K562 (cell line): Measurements from ENCODE around the gene ITGB6. TPM values are rescaled to one million over a fixed set of nuclear protein-coding genes. Genes with fewer than 3 reads are reported as not detected.

Source experiments
- ATAC-seq: fragments of 200-7000 bp; cut with Tn5 transposase; 3 replicates; pipeline ENCODE4 v1.9.1; 2020; ENCODE audit warnings: moderate library complexity
- BruUV-seq: library from RNA; stranded (reverse); fragments of 400-500 nt; replicated peaks from 2 replicates; lab custom pipeline; 2021; lab: Mats Ljungman, UMichigan
- CTCF ChIA-PET: fragments of 300-600 bp; formaldehyde crosslinking; extraction: SDS; loops from one replicate; lab custom pipeline; 2021; ENCODE audit warnings: low intra/inter-chr PET ratio; lab: Yijun Ruan, JAX
- POLR2A ChIA-PET: fragments of 300-600, 350-650 bp; sonication (Branson Sonifier 250); formaldehyde crosslinking; extraction: SDS; loops from one replicate; lab custom pipeline; 2021; ENCODE audit warnings: antibody characterized with exemption, inconsistent platforms; lab: Yijun Ruan, JAX
- DNase-seq, 4 experiments: peaks; one replicate each; pipeline versions ENCODE4 v3.0.0 to v3.0.0-alpha.2; 2011 to 2018; ENCODE audit warnings: low spot score in 3 of 4, mixed read lengths in 3 of 4; ENCODE audit errors: extremely low read depth in 1 of 4
- FAIRE-seq: peaks from 2 replicates; lab custom pipeline; 2011; peaks lifted over from hg19 to GRCh38; lab: Jason Lieb, UNC
- H2AFZ ChIP-seq: 2 replicates; pipeline ENCODE4 v1.6.0; 2011; ENCODE audit warnings: low read depth, low read length, control low read depth, inconsistent platforms
- H3K27ac ChIP-seq: fragments of 200-600 bp; 3 replicates; pipeline ENCODE4 v1.8.0; 2011; ENCODE audit warnings: low read depth, mild to moderate bottlenecking, control low read depth, inconsistent platforms, low read length, moderate library complexity, mixed read lengths; ENCODE audit errors: extremely low read depth
- H3K27me3 ChIP-seq, 2 experiments: fragments of 300-600 bp in 1 of 2; 2 replicates in 1 of 2; 3 replicates in 1 of 2; pipeline versions ENCODE4 v1.6.0 to v1.8.0; 2011; ENCODE audit warnings: inconsistent platforms in 2 of 2, low read length in 2 of 2, mild to moderate bottlenecking in 1 of 2, mixed read lengths in 1 of 2, moderate library complexity in 1 of 2; ENCODE audit not compliant: control insufficient read depth in 2 of 2, insufficient read depth in 2 of 2
- H3K36me3 ChIP-seq: fragments of 300-600 bp; 3 replicates; pipeline ENCODE4 v1.8.0; 2011; ENCODE audit warnings: mild to moderate bottlenecking, low read length, inconsistent platforms; ENCODE audit not compliant: control insufficient read depth, insufficient read depth
- H3K4me1 ChIP-seq, 2 experiments: fragments of 200-600 bp in 1 of 2; replicated peaks in 1 of 2; 2 replicates in 1 of 2; 3 replicates in 1 of 2; pipeline versions ENCODE4 v1.5.1 to v1.8.0; 2011; ENCODE audit warnings: inconsistent platforms in 2 of 2, low read length in 2 of 2, mild to moderate bottlenecking in 1 of 2, mixed read lengths in 1 of 2, moderate library complexity in 1 of 2; ENCODE audit not compliant: control insufficient read depth in 2 of 2, insufficient read depth in 2 of 2
- H3K4me2 ChIP-seq: 2 replicates; pipeline ENCODE4 v1.6.1; 2011; ENCODE audit warnings: low read length, control low read depth, inconsistent platforms, mixed read lengths; ENCODE audit not compliant: insufficient read depth
- H3K4me3 ChIP-seq: fragments of 200-600 bp; sonication (generic), shearing (Covaris generic); 2 replicates; pipeline ENCODE4 v1.5.1; 2016; ENCODE audit warnings: control low read depth, inconsistent platforms
- H3K79me2 ChIP-seq: fragments of 200-600 bp; 3 replicates; pipeline ENCODE4 v1.8.0; 2011; ENCODE audit warnings: low read length, inconsistent platforms; ENCODE audit not compliant: control insufficient read depth, insufficient read depth
- H3K9ac ChIP-seq, 2 experiments: 2 replicates each; pipeline versions ENCODE4 v1.6.0 to v1.6.1; 2011; ENCODE audit warnings: low read depth in 2 of 2, low read length in 2 of 2, control low read depth in 1 of 2, inconsistent platforms in 1 of 2, mild to moderate bottlenecking in 1 of 2, mixed read lengths in 1 of 2; ENCODE audit not compliant: insufficient read depth in 1 of 2
- H3K9me1 ChIP-seq: one replicate; pipeline ENCODE4 v1.6.0; 2011; ENCODE audit warnings: inconsistent platforms, mild to moderate bottlenecking, low read length, moderate library complexity; ENCODE audit not compliant: control insufficient read depth, insufficient read depth
- H3K9me3 ChIP-seq: replicated peaks from 2 replicates; pipeline ENCODE4 v1.5.1; 2011; ENCODE audit warnings: low read depth, low read length, inconsistent platforms; ENCODE audit not compliant: control insufficient read depth, insufficient read depth
- H4K20me1 ChIP-seq: replicated peaks from 2 replicates; pipeline ENCODE4 v1.6.1; 2011; ENCODE audit warnings: low read length, inconsistent platforms, mixed read lengths; ENCODE audit not compliant: control insufficient read depth, insufficient read depth
- ATF3 ChIP-seq, 2 experiments: fragments of 450-650 bp in 1 of 2; sonication (generic) in 1 of 2; formaldehyde crosslinking in 1 of 2; IDR thresholded peaks in 1 of 2; conservative IDR thresholded peaks in 1 of 2; 2 replicates each; pipeline versions ENCODE4 v1.6.1 to v1.8.1; 2016 to 2023; ENCODE audit warnings: mild to moderate bottlenecking in 2 of 2, moderate library complexity in 2 of 2, inconsistent platforms in 1 of 2, missing genetic modification reagents in 1 of 2
- ETS2 ChIP-seq: IDR thresholded peaks from 2 replicates; pipeline ENCODE4 v1.6.1; 2016; ENCODE audit warnings: borderline replicate concordance, missing genetic modification characterization, mild to moderate bottlenecking, moderate library complexity, missing compliant biosample characterization; ENCODE audit not compliant: poor library complexity, severe bottlenecking
- FOXK2 ChIP-seq, 2 experiments: fragments of 450-650 bp; IDR thresholded peaks in 1 of 2; conservative IDR thresholded peaks in 1 of 2; 2 replicates each; pipeline ENCODE4 v1.6.1; 2016; ENCODE audit warnings: low read depth in 2 of 2, mild to moderate bottlenecking in 1 of 2
- NEUROD1 ChIP-seq: fragments of 150-350 bp; IDR thresholded peaks from 2 replicates; pipeline ENCODE4 v1.6.1; 2014; ENCODE audit warnings: borderline replicate concordance, low read length, low read depth; ENCODE audit not compliant: partially characterized antibody
- PATZ1 ChIP-seq: fragments of 250-450 bp; sonication (Bioruptor Pico); IDR thresholded peaks from 2 replicates; pipeline ENCODE4 v1.5.0; 2020; ENCODE audit warnings: mild to moderate bottlenecking, borderline replicate concordance
- SPI1 ChIP-seq: IDR thresholded peaks from 2 replicates; pipeline ENCODE4 v1.6.1; 2011; ENCODE audit warnings: low read depth, low read length, control low read depth, borderline replicate concordance
- SREBF2 ChIP-seq: sonication (generic); formaldehyde crosslinking; IDR thresholded peaks from 2 replicates; pipeline ENCODE4 v1.4.0; 2020; ENCODE audit warnings: mild to moderate bottlenecking, missing genetic modification reagents
- TRIM24 ChIP-seq, 2 experiments: fragments of 450-650 bp; IDR thresholded peaks; 2 replicates each; pipeline ENCODE4 v1.6.1; 2016
- ZBTB17 ChIP-seq: fragments of 450-650 bp; formaldehyde crosslinking; IDR thresholded peaks from 2 replicates; pipeline ENCODE4 v1.4.0; 2020; ENCODE audit warnings: mild to moderate bottlenecking
- ZNF133 ChIP-seq: fragments of 250-450 bp; sonication (Bioruptor Pico); IDR thresholded peaks from 2 replicates; pipeline ENCODE4 v1.4.0; 2020; ENCODE audit warnings: mild to moderate bottlenecking
- ZNF212 ChIP-seq: fragments of 450-650 bp; formaldehyde crosslinking; IDR thresholded peaks from 2 replicates; pipeline ENCODE4 v1.4.0; 2020; ENCODE audit warnings: mild to moderate bottlenecking
- ZNF695 ChIP-seq: fragments of 450-650 bp; formaldehyde crosslinking; IDR thresholded peaks from 2 replicates; pipeline ENCODE4 v1.4.0; 2020; ENCODE audit warnings: mild to moderate bottlenecking, moderate library complexity
- WGBS: fragments of 100-300 bp; shearing (Covaris generic); methylation state at CpG from one replicate; pipeline ENCODE4 v1.1.6; 2016; ENCODE audit warnings: low coverage, mixed read lengths; ENCODE audit not compliant: insufficient coverage; ENCODE audit errors: missing lambda C conversion rate; 5-methylcytosine and 5-hydroxymethylcytosine counted together
- in situ Hi-C: fragments of 300-500 bp; cut with MboI; formaldehyde crosslinking; loops from 4 replicates; pipeline ENCODE4 v1.15.0; 2018; ENCODE audit warnings: inconsistent platforms, mixed read lengths
- intact Hi-C: fragments of 100-400 bp; cut with micrococcal nuclease; formaldehyde crosslinking; loops from 2 replicates; pipeline ENCODE4 v1.14.2; 2022
- polyA plus RNA-seq, 8 experiments: library from polyadenylated mRNA; depleted of rRNA in 4 of 8; stranded (reverse) in 5 of 8; unstranded in 3 of 8; fragments of >200 nt; fragmentation: Nextera tagmentation in 2 of 8; fragmentation: Illumina TruSeq in 1 of 8; extraction: Ambion mirVana in 2 of 8; extraction: Trizol in 1 of 8; gene quantifications; 2 replicates each; pipeline versions ENCODE4 v1.2.1 to v1.2.3, GENCODE V29; 2011 to 2014; ENCODE audit warnings: inconsistent platforms in 1 of 8, missing spikeins in 1 of 8
- total RNA-seq, 7 experiments: library from RNA; depleted of rRNA in 6 of 7; stranded (reverse); fragments of >200 nt in 6 of 7; fragmentation: Illumina TruSeq in 2 of 7; extraction: Trizol in 2 of 7; gene quantifications; 2 replicates each; pipeline versions ENCODE4 v1.2.1 to v1.2.3, GENCODE V29; 2011 to 2021; ENCODE audit warnings: low replicate concordance in 1 of 7

The ITGB6 gene
- total and polyA plus RNA-seq, 9 of the 15 experiments (the other 6 are each of a cell fraction or from before 2014, with no cell fraction given): 0.18 TPM; not detected in 8

- DNase-seq (no peak), FAIRE-seq (no peak), ATAC-seq (no peak)
- H3K79me2 ChIP-seq: no peaks in the 10 kb centered on the region
- no peak overlapping the region for H3K27ac ChIP-seq
- H3K4me3 ChIP-seq: no peak overlapping the region
- WGBS: 0% methylated on average over 2 of the region's 2 CpGs
- H2AFZ ChIP-seq: no peak overlapping the region
- H3K27me3 ChIP-seq: no peaks in the 10 kb centered on the region
- H3K9ac ChIP-seq: no peak overlapping the region
- no peaks in the 10 kb centered on the region for H3K9me3 ChIP-seq
- H3K9me1 ChIP-seq: no peaks in the 10 kb centered on the region
- no TSS peak for BruUV-seq
- H4K20me1 ChIP-seq: no peaks in the 10 kb centered on the region
- intact Hi-C loops: no loop called here
- ChIA-PET CTCF (no interaction called here), POLR2A (no interaction called here)
- no peak overlapping the region for H3K4me2 ChIP-seq
- no peaks in the 10 kb centered on the region for H3K36me3 ChIP-seq
- no peaks in the 10 kb centered on the region for H3K4me1 ChIP-seq
- in situ Hi-C loops: no loop called here
- TF ChIP-seq SPI1 (no peak), ZNF133 (no peak), TRIM24 (IDR thresholded peaks at IDR 0.05) (no peak)
Measured at GRCh38 chr2:160073284-160073888, 126.7 kb downstream of the ITGB6 start.

- H3K36me3 ChIP-seq: no peaks in the 10 kb centered on the region
- H3K9ac ChIP-seq: no peak overlapping the region
- H3K4me3 ChIP-seq: no peak overlapping the region
- H3K4me1 ChIP-seq: no peaks in the 10 kb centered on the region
- POLR2A ChIA-PET: no interaction called here
- H3K4me2 ChIP-seq: no peak overlapping the region
- no peaks in the 10 kb centered on the region for H4K20me1 ChIP-seq
- intact Hi-C loops: no loop called here
- ATAC-seq (no peak), FAIRE-seq (no peak)
- no peaks in the 10 kb centered on the region for H3K9me3 ChIP-seq
- no peak overlapping the region for H3K27ac ChIP-seq
- no peaks in the 10 kb centered on the region for H3K9me1 ChIP-seq
- TF ChIP-seq PATZ1 (CRISPR knock-in tag) (no peak), ZNF212 (CRISPR knock-in tag) (no peak), ETS2 (tag) (no peak), ZNF695 (CRISPR knock-in tag) (no peak), ZBTB17 (CRISPR knock-in tag) (no peak), ATF3 (IDR thresholded peaks at IDR 0.05) (no peak), ATF3 (CRISPR knock-in tag; conservative IDR thresholded peaks at IDR 0.05) (no peak), SREBF2 (CRISPR knock-in tag) (no peak), FOXK2 (conservative IDR thresholded peaks at IDR 0.05 in 1 of 2, IDR thresholded peaks at IDR 0.05 in 1 of 2; ENCODE audit: low read depth in 2 of 2) (no peak), NEUROD1 (no peak)
- TF ChIP-seq, all 486 proteins: peak for 0
- in situ Hi-C loops: no loop called here
- Histone ChIP-seq H2AFZ (no peak overlapping the region), H3K79me2 (no peaks in the 10 kb centered on the region), H3K27me3 (no peaks in the 10 kb centered on the region)
- no peak for DNase-seq
- BruUV-seq: no TSS peak
- 0% methylated on average over 2 of the region's 2 CpGs for WGBS
- CTCF ChIA-PET: no interaction called here
Measured at GRCh38 chr2:160068906-160069305, 131.2 kb downstream of the ITGB6 start.
